IPS-15b (cell line): Measurements from ENCODE around the gene CLRN3.

Experiments used
- H3K27me3 ChIP-seq: one replicate; pipeline ENCODE4 v1.6.1; 2013; ENCODE audit warnings: low read length; ENCODE audit not compliant: control insufficient read depth, insufficient read depth
- H3K36me3 ChIP-seq: one replicate; pipeline ENCODE4 v1.6.1; 2013; ENCODE audit warnings: low read length; ENCODE audit not compliant: control insufficient read depth, insufficient read depth
- H3K4me1 ChIP-seq: one replicate; pipeline ENCODE4 v1.6.1; 2013; ENCODE audit warnings: mild to moderate bottlenecking, low read length; ENCODE audit not compliant: control insufficient read depth, insufficient read depth
- H3K4me3 ChIP-seq: one replicate; pipeline ENCODE4 v1.5.1; 2013; ENCODE audit warnings: low read depth, low read length
- H3K9ac ChIP-seq: one replicate; pipeline ENCODE4 v1.6.1; 2013; ENCODE audit warnings: low read depth, mild to moderate bottlenecking, low read length
- H3K9me3 ChIP-seq: one replicate; pipeline ENCODE4 v1.6.1; 2013; ENCODE audit warnings: mild to moderate bottlenecking, low read length; ENCODE audit not compliant: control insufficient read depth, insufficient read depth

Gene CLRN3

DNA sequence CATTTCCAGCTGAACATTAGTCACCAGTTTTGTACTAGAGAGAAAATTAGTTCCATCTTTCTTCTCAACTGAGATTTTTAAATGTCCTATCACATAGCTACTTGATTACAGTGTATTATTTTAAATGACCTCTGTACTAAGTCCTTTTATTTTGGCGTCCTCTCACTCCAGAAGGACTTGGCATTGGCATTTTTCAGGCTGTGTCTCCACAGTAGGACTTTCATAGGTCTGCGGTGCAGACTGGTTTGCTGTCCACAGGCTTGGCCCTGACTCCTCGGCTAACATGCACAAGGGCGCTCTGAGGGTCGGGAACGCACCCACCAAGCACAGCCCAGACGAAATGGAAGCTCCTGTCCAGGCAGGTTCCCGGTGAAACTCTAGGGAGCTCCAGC, 20.6 kb upstream of the CLRN3 start:
- Histone ChIP-seq H3K9ac (no peak overlapping the region), H3K9me3 (no peaks in the 10 kb centered on the region), H3K36me3 (no peaks in the 10 kb centered on the region), H3K27me3 (peaks cover 6% of the 10 kb centered on the region), H3K4me1 (no peaks in the 10 kb centered on the region), H3K4me3 (no peak overlapping the region)

DNA sequence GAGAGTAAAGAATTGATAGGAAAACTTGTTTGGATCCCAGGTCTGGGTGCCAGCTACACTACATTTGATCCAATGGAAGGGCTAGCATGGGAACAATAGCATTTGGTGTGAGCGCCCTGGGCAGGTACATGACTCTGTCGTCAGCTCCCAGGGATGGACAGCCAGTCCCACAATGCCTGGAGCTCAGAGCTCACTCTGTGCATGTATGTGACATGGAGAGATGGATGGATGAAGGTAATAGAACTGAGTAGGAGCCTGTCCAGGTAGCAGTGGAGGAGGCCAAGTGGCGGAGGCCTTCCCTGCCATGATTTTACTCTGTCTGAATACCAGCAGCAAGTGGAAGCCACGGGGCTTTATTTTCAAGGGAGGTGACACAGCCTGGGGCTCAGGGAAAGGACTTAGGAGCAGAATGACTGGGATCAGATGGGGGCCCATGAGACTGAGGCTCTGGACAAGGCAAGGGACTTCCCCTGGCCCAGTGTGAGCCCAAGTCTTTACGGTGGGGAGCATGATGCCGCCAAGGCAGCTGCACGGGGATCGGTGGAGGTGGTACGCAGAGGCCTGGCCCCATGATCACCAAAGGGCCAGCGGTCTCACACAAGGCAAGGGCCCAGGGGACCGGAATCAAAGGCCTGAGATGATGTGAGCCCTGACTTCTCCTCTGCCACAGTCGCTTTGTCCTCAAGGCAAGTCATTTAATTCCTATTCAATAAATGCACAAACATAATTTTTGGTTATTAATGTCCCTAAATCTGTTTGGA, 20.0 kb upstream of the CLRN3 start:
- no peak overlapping the region for H3K9ac ChIP-seq
- no peak overlapping the region for H3K4me3 ChIP-seq
- H3K4me1 ChIP-seq: no peaks in the 10 kb centered on the region
- no peaks in the 10 kb centered on the region for H3K36me3 ChIP-seq
- H3K9me3 ChIP-seq: no peaks in the 10 kb centered on the region
- peaks cover 12% of the 10 kb centered on the region for H3K27me3 ChIP-seq

DNA sequence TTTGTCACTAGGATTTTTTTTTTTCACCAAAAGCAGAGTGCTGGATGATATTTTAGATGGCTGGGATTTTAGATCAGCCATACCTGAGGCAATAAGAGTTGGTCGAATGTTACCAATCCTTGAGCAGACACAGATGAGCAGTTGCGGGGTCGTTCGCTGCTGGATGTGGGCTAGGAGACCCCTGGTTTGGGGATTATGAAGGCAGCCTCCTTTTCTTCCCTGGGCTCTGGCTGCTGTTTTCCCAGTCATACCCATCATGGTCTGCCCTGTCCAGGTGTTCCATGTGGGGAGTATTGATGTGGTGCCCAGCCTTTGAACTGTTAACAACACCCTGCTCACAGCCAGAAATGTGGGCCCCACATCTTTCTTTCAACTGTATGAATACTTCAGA, 19.1 kb upstream of the CLRN3 start:
- H3K4me3 ChIP-seq: no peak overlapping the region
- H3K9me3 ChIP-seq: no peaks in the 10 kb centered on the region
- no peaks in the 10 kb centered on the region for H3K36me3 ChIP-seq
- H3K27me3 ChIP-seq: peaks cover 14% of the 10 kb centered on the region
- H3K4me1 ChIP-seq: no peaks in the 10 kb centered on the region
- no peak overlapping the region for H3K9ac ChIP-seq

DNA sequence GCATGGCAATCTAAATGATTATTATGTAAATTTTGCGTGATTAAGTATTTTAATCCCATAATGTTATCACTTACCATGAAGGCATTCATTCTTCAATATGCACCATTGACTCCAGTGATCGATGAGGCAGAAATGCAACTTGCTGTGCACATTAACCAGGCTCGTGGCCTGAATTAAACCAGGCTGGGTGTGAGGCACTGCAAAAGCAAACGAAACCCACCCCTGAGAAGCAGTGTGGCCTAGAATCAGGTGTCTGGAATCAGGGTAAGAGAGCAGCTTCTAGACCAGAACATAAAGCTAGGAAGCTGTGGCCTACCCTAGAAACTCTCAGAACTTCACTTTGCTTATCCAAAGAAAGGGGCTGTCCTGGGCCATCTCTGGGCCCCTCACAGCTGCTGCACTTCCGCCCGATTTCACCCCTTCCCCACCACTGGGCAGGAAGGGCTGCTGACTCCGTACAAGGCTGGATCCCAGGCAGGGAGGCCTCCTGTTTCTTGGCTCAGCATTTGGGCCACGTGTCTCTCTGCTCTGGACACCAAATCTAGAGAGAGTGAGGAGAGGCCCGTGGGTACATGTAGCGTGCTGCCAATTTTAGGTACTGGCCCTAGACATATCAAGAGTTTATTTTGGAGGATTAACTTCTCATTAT, 18.6 kb upstream of the CLRN3 start:
- Histone ChIP-seq H3K9ac (no peak overlapping the region), H3K4me3 (no peak overlapping the region), H3K27me3 (peaks cover 14% of the 10 kb centered on the region), H3K4me1 (no peaks in the 10 kb centered on the region), H3K36me3 (no peaks in the 10 kb centered on the region), H3K9me3 (no peaks in the 10 kb centered on the region)

DNA sequence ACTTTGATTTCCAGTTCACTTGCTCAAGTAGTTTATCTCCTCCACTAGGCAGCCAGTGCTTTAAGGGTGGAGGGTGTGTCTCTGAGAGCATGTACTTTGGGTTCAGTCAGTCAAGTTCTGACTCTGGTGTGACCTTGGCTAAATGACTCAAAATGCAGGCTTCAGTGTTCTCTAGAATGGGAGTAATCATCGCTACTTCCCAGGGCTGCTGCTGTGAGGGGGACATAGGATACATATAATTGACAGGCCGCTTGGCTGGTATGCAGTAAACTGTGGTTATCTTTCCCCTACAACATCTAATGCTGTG, 17.7 kb upstream of the CLRN3 start:
- Histone ChIP-seq H3K4me1 (no peaks in the 10 kb centered on the region), H3K9me3 (no peaks in the 10 kb centered on the region), H3K9ac (no peak overlapping the region), H3K4me3 (no peak overlapping the region), H3K27me3 (peaks cover 18% of the 10 kb centered on the region), H3K36me3 (no peaks in the 10 kb centered on the region)

DNA sequence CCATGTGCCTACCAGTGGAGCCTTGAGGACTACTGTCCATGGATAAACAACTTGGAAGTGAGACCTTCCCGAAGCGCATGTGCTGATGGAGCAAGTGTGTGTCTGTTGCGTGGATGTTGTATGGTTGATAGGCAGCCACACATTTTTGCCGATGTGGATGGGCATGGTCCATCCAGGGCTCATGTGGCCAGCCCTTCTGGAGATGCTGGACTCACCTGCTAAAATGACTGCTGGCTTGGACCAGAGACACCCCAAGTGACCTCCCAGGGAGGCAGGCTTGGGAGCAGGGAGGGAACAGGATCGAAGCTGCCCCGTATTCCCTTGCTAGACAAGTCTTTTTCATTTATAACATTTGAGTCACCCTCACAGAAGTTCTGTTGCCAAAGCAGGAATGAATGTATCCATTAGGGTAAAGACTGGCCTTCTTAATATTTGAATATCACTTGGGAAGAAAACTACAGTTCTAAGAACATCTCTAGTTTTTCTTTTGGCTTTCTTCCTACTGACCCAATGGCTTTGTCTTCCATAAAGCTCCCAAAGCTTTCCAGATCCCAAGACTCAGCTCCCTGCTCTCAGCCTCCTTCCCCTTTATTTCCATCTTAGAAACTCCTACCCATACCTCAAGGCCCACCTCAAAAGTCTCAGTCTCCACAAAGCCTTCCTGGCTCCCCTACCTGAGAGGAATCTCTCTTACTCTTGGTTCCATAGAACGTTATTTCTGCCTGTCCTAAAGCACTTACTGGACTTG, 17.1 kb upstream of the CLRN3 start:
- Histone ChIP-seq H3K4me3 (no peak overlapping the region), H3K9me3 (no peaks in the 10 kb centered on the region), H3K9ac (no peak overlapping the region), H3K4me1 (no peaks in the 10 kb centered on the region), H3K27me3 (peaks cover 18% of the 10 kb centered on the region), H3K36me3 (no peaks in the 10 kb centered on the region)

DNA sequence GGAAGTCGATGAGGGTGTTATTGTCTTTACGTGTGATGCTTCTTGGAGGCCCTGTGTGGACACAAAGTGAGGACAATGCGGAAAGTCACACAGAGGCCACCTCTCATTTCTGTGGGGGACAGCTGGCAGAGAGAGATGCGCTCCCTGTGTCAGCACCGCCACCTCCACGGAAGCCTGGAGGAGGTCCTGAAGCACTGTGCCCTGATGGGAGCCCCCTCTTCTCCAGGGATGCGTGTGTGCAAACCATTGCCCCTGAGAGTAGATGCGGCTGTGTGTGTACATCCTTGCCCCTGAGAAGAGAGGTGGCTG, 16.2 kb upstream of the CLRN3 start:
- Histone ChIP-seq H3K4me1 (no peaks in the 10 kb centered on the region), H3K9ac (no peak overlapping the region), H3K36me3 (no peaks in the 10 kb centered on the region), H3K27me3 (peaks cover 18% of the 10 kb centered on the region), H3K4me3 (no peak overlapping the region), H3K9me3 (no peaks in the 10 kb centered on the region)

DNA sequence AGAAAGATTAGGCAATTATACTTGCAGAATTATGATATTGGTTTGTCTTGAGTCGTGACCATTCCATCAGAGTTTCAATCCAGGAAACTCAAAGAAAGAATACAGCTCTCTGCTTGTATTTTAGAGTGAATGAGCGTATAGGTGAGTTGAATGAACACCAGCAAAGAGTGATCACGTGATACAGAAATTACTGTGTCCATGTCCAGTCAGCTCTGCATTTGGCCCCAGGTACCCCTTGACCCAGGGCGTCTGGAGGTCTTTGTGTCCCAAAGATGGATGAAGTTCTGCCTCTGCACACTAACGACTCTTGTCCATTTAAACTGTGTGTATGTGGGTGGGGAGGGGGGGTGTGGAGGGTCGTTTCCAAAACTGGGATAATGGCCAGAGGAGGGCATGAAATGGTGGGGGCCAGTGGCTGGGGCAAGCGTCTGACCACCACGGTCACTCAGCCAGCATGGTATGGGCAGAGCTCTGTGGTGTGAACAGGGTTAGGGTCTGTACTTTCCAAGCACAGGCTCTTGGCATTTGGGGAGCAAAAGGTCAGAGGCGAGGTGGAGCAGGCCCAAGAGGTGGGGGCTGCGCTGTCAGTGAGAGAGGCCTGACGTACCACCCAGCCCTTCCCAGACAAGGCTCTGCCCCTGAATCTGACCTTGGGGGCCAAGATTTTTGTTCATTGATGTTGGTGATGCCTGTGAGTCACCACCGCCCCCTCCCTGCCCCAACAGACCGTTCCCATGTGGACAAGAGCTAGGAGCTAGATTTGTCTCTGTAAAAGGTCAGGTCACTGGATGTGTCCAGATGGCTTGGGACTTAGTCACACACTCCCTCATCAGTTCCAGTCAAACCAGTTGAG, 15.6 kb upstream of the CLRN3 start:
- H3K9ac ChIP-seq: no peak overlapping the region
- no peak overlapping the region for H3K4me3 ChIP-seq
- H3K9me3 ChIP-seq: no peaks in the 10 kb centered on the region
- H3K27me3 ChIP-seq: peaks cover 18% of the 10 kb centered on the region
- H3K36me3 ChIP-seq: no peaks in the 10 kb centered on the region
- H3K4me1 ChIP-seq: no peaks in the 10 kb centered on the region

DNA sequence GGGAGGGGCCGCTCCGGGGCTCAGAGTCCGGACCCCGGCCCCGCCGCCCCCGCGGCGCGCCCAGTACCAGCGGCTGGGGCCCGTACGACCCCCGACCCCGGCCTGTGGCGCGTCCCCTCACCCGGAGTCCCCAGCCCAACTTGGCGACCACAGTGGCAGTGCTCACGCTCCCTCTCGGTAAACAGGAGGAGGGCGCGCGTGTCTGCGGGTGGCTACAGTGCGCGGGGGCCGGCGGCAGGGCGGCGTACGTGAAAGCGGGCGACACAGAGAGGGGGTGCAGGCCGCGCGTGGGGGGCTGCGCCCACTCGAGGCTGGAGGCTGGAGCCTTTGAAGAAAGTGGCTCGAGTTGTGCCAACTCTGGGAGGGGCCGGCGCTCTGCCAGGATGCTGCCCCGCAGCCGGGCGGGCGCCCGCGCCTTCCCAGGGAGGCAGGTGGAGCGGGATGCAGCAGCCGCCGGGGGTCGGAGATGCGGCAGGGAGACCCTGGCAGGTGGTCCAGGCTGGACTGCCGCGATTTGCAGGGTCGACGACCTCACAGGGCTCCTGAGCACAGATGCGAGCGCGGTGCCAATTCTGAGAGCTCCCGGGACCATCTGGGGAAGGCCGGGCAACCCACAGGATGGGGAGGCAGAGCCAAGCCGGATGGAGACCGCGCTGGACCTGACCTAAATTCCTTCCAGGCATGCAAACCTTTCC, 14.8 kb upstream of the CLRN3 start:
- Histone ChIP-seq H3K36me3 (no peaks in the 10 kb centered on the region), H3K9me3 (no peaks in the 10 kb centered on the region), H3K4me1 (no peaks in the 10 kb centered on the region), H3K4me3 (peak overlapping the region; percentile 48), H3K27me3 (peaks cover 18% of the 10 kb centered on the region), H3K9ac (no peak overlapping the region)

DNA sequence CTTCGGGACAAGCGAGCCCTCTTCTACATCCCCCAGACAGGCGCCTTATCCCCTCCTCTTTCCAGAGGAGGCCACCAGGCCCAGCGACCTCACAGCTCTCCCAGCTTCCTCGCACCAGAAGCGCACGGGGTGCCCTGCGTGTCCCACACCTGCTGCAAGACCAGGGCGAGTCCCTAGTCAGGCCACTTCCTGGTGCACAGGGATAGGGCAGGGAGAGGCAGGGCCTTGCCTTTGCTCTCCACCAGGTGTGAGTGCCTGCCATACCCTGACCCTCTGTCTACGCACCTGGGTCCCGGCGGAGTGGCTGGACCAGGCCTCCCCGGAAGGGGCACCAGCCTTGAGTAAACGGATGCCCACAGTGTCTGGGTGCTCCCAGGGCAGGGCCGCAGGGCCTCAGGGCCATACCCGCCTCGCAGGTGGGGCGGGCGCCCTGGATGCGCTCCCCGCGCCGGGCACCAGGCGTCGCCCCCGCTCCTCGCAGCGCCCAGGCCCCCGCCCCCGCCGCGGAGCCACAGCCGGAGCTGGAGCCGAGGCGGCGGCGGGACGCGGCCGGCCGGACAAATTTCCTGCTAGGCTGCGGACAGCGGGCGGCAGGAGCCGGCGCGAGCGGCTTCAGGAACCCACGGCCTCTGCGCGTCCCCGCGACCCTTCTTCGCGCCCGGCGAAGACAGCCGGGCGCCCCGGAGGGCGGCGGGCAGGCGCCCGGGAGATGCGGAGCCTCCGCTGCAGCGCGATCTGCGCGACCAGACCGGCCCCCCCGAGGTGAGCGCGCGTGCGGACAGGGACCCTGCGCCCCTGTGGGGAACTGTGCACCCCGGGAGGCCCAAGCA, 14.0 kb upstream of the CLRN3 start, which contains the start of gene PTPRE:
Gene PTPRE, plus strand, starts transcription at position 556 of the 830 bp plus-strand sequence. CDS start 133,779 bp downstream, outside the sequence.
- H3K9ac ChIP-seq: no peak within 1 kb of the TSS
- no peaks in the 10 kb centered on the region for H3K9me3 ChIP-seq
- no peaks in the 10 kb centered on the region for H3K36me3 ChIP-seq
- peaks cover 18% of the 10 kb centered on the region for H3K27me3 ChIP-seq
- no peaks in the 10 kb centered on the region for H3K4me1 ChIP-seq
- H3K4me3 ChIP-seq: peak within 1 kb of the TSS; percentile 48
